HG03280 (cell line): ENCODE data around the gene NEDD4.
"Not testable (repeated sequence)": the region's sequence is repeated elsewhere in the genome, so short reads cannot be mapped to it uniquely, and the experiment has no call there.

Experiments used
- ATAC-seq: cut with Tn5 transposase; IDR thresholded peaks from one replicate; pipeline ENCODE4 v1.9.1; 2021; ENCODE audit warnings: mild to moderate bottlenecking, moderate library complexity; ENCODE audit not compliant: unreplicated experiment

Gene NEDD4

DNA sequence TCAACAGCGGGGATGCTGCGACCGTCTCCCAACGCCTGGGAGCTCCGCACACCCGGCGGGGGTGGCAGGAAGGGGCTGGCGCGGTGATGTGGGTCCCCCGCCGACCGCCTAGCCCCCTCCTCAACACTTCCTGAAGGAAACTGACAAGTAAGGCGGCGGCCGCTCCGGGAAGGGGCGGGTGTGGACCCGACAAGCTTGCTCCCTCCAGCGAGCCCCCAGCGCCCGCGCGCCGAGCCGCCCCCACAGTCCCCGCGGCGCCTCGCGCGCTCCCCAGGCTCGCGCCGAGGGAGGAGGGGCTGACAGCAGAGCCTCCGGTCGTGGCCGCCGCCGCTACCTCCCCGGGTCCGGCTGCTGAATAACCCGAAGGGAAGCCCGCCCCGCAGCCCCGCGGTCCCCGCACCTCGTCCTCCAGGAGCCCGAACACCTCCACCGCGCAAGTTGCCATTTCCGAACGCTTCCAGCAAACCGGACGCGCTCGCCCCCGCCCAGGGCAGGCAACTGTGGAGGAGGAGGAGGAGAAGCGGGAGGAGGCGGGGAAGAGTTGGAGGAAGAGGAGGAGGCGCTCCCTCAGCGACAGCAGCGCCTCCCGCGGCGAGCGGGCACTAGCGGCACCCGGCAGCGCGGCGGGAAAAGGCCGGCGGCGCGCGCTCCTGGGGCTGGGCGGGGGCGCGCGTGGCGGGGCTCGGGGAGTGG lies at the start of gene NEDD4:
TSS of gene NEDD4 (minus strand) at position 502 of the 693 bp plus-strand sequence. CDS start at position 445, 57 bp downstream.
- ATAC-seq = peak; percentile 92

DNA sequence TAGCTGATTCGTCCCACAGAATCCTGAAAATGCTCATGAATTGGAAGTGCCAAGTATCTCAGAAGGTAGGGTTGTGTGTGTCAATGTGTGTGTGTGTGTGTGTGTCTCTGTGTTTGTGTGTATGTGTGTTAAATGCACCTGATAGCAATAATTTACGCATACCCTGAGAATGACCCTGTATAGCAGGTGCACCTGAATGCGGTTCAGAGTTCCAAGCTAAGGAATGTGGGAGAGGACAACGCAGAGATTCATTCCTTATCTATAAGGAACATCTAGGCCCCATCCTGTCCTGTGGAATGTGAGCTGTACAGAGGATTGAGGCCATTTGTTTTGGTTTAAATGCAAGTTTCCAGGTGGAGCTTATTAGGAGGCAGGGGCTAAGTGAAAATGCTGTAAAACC lies 49.1 kb upstream of the NEDD4 start:
- no peak for ATAC-seq

DNA sequence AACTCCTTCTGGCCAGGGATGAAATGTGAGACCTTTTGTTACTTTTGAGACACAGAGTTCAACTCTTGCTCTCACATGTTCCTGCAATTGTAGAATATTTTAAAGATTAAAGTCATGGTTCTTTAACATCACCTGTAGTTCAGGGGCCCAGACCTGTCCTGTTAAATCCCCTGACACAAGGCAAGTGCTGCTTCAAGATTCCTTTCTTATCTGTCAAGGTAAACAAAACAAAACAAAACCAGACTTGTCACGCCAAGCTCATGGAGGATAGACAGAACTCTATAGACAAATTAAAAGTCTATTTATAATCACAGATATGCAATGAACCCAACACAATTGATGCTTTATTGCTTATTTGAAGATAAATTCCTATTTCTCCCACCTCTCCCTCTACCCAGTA lies 48.6 kb upstream of the NEDD4 start:
- no peak for ATAC-seq

DNA sequence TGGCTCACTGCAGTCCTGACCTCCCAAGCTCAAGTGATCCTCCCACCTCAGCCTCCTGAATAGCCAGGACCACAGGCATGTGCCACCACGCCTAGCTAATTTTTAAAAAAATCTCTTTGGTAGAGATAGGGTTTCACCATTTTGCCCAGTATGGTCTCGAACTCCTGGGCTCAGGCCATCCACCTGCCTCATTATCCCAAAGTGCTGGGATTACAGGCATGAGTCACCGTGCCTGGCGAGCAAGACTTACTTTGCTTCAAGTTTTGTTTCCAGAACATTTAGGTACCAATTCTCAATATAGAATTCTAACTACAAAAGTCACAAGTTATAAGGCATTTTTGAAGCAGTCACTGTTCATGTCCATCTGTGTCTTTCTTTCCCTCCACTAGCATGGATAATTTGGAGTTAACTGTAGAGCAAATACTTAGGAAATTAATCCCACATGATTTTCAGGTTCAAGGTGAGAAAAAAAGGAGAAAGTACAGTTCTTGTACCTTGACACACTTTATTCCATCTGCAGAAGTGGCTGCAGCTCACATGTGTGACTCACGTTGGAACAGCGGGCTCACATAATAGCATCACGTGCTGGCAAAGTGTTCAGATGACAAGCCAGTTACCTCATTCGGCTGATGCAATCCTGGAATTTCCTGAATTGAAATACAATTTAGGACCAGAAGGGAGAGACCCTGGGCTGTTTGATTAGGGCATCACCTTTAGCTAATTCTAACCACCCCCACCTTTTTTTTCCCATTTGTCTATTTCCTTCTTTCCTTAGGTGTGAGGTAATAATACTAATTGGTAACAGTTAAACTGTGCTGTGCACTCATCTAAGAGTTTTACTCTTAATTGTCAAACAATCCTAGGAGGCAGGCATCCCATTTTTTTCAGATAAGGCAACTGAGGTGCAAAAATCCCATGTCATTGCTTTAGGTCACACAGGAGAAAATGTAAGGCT lies 46.9 kb upstream of the NEDD4 start:
- ATAC-seq = no peak

DNA sequence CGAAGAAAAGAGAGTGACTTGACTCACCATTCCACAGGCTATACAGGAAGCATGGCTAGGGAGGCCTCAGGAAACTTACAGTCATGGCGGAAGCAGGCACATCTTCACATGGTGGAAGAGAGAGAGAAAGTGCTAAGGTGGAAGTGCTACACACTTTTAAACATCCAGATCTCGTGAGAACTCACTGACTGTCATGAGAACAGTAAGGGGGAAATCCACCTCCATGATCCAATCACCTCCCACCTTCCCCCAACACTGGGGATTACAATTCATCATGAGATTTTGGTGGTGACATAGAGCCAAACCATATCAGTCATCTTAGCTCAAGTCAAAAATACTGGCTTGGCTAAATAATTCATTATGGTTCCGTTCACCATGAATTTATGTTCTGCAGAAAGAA lies 45.3 kb upstream of the NEDD4 start:
- ATAC-seq = no peak

DNA sequence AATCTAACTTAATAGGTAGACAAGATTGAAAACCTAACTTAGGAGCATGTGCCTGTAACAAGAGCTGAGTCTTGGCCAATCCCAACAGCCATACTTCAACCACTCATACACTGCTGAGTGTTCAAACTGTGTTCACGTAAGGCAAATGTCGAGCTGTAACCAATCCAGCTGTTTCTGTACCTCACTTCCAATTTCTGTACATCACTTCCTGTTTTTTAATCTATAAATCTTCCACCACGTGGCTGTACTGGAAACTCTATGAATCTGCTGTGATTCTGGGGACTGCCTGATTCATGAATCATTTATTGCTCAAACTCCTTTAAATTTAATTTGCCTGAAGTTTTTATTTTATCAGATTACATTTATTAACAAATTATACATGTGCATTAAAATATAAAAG lies 44.6 kb upstream of the NEDD4 start:
- no peak for ATAC-seq

DNA sequence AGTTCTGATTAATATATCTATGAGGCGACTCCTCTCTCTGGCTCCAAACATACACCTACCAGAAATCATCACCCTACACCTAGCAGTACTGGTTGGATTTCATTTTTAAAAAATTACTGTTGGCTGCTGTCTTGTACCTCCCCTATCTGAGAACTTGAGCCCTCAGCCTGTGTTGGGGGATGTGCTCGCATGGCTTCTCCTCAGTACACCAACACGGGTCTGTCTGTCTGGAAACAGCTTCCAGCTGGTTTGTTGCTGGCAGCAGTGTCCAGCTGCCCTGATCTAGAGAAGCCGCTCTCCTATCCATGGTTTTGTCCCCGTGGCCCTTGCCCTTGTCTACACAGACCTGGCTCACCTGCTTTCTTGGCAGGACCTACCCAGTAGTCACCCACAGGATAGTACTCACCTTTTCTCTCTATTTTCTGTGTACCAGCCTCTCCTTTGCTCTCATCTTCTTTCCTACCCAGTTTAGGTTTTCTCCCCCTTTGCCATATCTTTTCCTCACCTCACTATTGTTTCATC lies 43.2 kb upstream of the NEDD4 start:
- no peak for ATAC-seq

DNA sequence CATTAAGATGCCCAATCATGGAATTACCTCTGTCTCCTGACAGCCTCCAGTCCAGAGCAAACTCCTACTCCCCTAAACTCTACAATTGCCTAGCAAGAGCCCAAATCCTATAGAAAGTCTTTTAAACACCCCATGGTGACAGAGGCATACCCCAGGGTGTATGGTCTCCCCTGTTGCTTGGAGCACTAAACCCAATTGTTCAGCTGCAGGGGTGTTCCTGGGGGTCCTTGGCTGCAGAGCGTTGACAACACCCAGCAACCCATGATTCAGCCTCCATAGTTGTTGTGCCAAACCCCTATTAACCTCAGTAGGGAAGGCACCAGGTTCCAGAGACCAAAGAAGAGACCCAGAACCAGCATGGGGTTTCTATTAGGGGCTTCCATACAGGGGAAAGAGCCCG lies 41.8 kb upstream of the NEDD4 start:
- no peak for ATAC-seq

DNA sequence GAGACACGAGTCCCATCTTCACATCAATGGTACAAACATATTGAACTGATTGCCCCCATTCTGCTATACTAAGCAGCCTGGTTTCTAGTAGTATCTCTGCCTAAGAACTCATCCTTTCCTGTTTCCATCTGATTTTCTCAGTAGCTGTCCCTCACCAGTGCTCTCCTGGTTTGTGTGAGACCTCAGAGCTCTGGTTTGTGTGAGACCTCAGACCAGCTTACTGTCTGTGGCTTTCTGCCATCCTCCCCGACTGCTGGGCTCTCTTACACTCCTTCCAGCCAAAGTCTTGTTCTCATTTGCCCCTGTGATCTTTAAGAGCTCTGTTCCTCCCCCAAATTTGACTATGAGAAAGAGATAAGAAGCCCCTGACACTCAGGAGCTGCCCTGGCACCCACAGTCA lies 41.1 kb upstream of the NEDD4 start:
- no peak for ATAC-seq

DNA sequence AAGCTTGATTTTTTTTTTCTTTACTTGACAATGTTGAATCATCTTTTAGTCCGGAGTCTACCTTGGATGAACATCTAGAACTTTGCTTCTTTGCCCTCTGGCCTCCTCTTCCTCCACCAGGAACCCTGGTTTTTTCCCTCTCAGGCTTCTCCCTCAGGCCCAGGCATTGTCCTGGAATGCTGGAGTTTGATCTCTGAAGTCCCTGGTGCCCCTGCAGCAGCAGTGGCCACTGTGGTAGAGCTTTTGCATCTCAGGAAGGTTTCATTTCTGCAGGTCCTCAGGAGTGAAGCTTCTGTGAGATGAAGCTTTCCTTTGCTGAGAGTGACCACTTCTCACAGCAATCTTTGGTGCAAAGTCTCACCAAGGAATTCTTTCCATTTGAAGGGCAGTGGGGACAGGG lies 39.0 kb upstream of the NEDD4 start:
- no peak for ATAC-seq

DNA sequence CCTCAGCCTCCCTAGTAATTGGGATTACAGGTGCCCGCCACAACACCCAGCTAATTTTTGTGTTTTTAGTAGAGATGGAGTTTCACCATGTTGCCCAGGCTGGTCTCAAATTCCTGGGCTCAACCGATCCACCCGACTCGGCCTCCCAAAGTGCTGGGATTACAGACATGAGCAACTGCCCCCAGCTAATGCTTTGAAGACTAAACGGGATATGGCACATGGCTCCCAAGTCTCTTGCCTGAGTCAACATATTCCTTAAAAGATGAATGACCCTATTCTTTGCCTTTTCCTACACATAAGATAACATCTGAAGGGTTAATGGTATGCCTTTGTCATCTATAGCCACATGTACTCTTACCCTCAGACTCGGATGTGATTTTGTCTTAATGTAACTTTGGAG lies 38.4 kb upstream of the NEDD4 start:
- no peak for ATAC-seq

DNA sequence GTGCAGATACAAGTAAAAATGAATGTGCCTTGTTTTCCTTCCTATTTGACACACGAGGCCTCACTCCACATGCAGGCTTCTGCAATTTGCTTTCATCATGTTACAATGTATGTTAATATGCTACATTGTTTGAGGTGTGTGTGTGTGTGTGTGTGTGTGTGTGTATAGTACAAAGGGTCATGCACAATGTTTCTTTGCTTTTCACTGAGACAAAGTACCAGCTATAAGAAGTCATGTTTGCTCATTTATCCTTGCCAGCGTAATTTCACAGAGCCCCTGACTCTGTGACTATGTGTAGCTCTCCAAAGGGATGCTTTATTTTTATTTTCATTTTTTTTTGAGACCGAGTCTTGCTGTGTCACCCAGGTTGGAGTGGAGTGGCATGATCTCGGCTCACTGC lies 38.0 kb upstream of the NEDD4 start:
- ATAC-seq = no peak

DNA sequence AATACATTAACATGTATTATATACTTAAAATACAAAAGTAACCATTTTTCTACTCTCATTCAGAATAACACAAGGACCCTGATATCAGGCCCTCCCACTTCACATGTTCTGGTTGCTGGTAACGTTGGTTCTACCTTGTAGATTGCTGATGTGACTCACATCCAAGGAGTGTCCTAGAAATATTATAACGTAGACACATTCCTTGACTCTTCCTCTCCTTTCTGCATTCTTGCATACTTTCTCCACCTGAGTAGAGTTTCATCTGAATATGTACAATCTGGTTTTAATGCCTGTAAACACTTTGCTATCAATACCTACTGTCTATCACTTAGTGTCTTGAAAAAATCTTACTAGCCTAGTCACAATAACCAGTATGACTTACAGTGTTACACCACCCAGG lies 35.0 kb upstream of the NEDD4 start:
- no peak for ATAC-seq

DNA sequence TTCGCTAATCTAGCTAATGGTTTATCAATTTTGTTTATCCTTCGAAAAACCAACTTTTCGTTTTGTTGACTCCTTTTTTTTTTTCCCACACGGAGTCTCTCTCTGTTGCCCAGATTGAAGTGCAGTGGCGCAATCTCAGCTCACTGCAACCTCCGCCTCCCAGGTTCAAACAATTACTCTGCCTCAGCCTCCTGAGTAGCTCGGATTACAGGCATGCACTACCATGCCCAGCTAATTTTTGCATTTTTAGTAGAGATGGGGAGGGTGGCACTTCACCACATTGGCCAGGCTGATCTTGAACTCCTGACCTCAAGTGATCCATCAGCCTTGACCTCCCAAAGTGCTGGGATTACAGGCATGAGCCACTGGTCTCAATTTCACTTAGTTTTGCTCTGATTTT lies 29.7 kb upstream of the NEDD4 start:
- ATAC-seq = not testable (repeated sequence)

DNA sequence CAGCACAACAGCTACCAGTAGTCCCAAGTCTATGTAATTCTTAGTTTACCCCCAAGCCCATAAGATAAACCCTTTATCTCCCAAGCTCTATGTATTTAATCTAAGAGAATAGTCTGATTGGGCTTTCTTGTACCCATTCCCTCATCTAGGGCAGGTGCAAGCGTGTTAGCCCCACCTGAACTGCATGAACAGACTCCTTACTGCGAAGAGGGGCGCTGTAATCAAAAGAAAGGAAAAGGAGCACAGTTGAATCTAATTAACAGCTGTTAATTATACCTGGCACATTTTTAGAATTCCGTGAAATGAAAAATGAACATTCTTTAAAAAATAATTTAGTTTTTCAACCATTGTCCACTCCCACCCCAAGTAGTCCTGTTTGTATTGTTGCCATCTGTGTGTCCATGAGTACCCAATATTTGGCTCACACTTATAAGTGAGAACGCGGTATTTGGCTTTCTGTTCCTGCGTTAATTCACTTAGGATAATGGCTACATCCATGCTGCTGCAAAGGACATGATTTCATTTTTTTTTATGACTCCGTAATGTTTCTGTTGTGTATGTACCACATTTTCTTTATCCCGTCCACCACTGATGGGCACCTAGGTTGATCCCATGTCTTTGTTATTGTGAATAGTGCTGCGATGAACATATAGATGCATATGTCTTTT lies 26.5 kb upstream of the NEDD4 start:
- no peak for ATAC-seq

DNA sequence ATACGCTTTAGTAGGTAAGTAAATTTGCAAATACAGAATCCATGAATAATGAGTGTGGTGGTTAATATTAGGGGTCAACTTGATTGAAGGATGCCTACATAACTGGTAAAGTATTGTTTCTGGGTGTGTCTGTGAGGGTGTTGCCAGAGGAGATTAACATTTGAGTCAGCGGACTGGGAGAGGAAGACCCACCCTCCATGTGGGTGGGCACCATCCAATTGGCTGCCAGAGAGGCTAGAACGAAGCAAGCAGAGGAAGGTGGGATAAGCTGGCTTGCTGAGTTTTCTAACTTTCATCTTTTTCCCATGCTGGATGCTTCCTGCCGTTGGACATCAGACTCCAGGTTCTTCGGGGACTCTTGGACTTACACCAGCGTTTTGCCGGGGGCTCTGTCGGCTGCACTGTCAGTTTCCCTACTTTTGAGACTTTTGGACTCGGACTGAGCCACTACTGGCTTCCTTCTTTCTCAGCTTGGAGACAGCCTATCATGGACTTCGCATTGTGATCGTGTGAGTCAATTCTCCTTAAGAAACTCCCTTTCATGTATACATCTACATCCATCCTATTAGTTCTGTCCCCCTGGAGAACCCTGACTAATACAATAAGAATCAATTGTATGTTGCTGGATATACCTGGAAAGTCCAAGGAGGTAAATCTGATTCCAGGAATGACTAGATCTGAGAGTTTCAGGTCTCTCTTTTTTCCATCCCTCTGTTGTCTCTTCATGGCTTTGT lies 25.8 kb upstream of the NEDD4 start:
- ATAC-seq = no peak

DNA sequence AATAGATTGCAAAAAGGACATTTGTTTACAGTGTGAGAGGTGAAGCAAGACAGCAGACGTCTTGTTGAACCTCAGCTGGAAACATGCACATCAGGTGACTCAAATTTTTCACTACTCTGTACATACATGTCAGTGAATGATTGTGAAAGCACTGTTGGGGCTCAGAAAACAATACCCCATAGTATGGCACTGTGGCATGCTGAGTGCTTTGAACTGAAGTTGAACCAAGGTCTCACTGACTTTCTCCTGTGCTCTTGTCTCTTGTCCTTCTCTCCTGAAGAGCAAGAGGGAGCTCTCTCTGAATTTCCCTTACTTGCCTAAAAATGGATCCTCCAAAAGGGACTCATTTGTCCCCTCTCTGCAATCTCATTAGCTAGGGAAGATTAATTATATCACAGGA lies 24.5 kb upstream of the NEDD4 start:
- no peak for ATAC-seq

DNA sequence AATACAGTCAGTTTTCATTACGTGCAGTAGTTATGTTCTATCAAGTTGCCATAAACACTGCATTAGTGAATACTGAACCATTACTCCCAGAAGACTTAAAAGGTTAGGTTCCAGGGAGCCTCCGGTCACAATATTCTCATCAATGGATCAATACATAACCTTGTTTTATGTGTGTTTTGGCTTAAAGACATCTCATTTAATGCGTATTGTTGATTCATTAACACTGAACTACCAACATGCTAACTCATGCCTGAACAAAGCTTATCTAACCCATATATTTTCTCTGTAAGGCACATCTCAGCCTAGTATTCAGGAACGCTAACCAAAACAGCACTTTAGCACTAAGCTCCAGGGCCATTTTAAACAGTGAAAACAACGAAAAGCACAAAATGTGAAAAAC lies 24.1 kb upstream of the NEDD4 start:
- no peak for ATAC-seq

DNA sequence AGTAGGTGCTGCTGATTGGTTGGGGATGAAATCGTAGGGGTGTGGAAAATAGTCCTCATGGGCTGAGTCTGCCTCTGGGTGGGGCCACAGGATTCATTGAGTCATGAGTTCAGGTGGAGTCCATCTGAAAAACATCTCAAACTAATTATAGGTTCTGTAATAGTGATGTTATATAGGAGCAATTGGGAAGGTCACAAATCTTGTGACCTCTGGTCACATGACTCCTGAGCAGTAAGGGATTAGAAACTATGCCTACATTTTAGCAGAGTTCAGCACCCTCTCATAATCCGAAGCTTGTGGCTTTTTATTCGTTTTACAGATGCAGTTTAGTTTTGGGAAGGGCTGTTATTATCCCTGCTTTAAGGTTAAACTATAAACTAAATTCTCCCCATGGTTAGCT lies 22.9 kb upstream of the NEDD4 start:
- no peak for ATAC-seq

DNA sequence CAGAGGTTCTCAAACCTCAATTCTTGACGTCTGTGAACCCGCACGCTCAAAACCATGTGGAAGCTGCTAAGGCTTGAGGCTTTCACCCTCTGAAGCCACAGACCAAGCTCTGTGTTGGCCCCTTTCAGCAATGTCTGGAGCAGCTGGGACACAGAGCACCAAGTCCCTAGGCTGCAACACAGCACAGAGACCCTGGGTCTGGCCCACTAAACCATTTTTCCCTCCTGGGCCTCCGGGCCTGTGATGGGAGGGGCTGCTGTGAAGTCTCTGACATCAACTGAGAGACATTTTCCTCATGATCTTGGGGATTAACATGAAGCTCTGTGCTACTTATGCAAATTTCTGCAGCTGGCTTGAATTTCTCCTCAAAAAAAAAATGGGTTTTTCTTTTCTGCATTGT lies 21.3 kb upstream of the NEDD4 start:
- ATAC-seq = no peak

DNA sequence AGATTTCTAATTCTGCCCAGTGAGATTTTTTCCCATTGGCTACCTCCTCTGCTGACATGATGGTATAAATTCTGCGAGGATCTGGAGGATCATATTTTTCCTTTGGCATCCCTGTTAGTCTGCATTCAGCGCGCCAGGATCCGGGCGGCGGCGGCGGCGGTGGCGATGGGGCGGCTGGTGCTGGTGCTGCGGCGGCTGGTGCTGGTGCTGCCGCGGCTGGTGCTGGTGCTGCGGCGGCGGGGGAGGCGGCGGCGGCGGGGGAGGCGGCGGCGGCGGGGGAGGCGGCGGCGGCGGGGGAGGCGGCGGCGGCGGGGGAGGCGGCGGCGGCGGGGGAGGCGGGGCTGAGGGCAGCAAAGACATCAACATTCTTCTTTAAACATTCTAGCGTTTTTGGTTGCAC lies 13.6 kb upstream of the NEDD4 start:
- ATAC-seq = not testable (repeated sequence)
